CD4-positive, alpha-beta T cell treated with Interleukin-6 at 100 ng/mL for 8 hours (primary cell): Measurements from ENCODE around the gene CCNYL1.
"Not testable (repeated sequence)": the region's sequence is repeated elsewhere in the genome, so short reads cannot be mapped to it uniquely, and the experiment has no call there.

ENCODE experiments used
- DNase-seq: peaks from one replicate; pipeline ENCODE4 v3.0.0-alpha.2; 2020; ENCODE audit warnings: mixed read lengths, low spot score

CCNYL1 gene

DNA sequence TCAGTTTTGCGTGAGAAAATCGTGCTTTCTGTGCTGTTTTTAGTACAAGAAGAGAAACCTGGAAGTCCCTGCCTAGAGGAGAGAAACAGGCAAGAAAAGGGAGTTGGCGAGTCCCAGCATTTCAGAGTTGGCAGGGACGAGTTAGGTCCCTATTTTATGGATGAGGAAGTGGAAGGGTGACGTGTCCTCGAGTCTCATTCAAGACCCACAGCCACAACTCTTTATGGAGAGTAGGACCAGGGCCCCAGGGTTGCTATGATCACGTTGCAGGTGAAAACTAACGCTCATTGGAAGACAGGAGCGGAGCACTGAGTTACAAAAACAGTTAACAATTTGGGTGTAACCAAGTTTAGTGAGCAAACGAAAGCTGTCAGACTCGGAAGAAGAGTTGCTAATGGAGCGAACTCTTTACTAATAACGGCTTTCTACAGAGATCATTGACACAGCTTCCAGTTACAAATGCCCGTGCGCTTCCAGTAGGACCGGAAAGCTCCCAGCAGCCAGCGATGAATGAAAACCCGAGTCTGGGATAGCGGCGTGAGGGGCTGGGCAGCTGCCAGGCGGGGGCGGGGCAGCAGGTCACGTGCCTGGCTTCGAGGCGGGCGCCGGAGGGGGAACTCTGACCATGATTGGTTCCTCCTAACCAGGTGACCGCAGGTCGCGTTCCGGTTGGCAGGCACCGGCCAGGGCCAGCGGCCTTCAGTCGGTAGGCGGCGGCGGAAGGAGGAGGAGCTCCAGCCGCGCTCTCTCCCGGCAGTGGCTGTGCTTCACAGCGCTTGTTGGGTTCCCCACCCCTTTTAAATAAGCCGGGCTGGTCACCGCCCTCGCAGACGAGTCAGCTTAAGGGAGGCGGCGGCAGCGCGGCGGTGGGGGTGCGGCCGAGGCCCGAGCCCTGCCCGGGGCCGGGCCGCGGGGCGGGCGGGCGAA, at the start of gene CCNYL1:
CCNYL1 (plus strand) TSS at position 827 of the 927 bp plus-strand sequence. CDS start 257 bp downstream, outside the sequence.
- peak; percentile 98 for DNase-seq

DNA sequence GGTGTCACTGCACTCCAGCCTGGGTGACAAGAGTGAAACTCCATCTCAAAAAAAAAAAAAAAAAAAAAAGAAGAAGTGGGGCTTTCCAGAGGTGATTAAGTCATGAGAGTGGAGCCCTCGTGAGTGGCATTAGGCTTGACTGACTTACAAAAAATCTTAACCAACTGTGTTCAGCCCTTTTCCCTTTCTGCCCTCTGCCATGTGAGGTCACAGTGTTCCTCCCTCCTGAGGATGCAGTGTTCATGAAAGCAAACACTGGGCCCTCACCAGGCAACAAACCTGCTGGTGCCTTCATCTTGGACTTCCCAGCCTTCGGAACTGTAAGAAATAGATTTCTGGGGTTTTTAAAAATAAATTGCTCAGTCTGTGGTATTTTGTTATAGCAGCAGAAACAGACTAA, 49.2 kb upstream of the CCNYL1 start:
- no peak for DNase-seq

DNA sequence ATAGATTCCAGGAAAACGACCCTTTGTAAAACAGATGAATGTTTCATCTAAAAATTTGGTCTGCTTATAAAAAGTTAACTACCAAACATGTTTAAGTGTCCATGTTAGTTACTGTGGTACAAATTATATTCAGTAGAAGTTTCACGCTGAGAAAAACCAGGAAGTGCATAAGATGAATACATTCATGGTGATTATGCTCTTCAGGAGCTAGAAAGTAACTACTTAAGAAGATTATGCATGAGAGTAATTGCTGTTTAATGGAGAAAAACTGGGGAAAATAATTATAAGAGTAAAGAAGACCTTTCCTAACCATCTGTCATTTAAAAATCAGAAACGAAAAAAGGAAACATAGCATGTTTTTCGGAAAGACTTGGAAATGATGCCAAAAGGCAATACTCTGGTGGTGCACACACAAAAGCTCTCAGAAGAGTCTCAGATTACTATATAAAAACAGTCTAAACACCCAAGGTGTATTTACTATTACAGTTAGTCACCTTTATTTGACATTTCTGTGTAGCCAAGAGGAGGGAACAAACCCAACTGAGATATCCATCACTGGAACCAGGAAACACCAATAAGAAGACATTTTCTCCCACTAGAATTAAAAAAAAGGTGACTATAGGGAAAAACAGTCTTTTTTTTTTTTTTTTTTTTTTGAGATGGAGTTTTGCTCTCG, 47.4 kb upstream of the CCNYL1 start:
- no peak for DNase-seq

DNA sequence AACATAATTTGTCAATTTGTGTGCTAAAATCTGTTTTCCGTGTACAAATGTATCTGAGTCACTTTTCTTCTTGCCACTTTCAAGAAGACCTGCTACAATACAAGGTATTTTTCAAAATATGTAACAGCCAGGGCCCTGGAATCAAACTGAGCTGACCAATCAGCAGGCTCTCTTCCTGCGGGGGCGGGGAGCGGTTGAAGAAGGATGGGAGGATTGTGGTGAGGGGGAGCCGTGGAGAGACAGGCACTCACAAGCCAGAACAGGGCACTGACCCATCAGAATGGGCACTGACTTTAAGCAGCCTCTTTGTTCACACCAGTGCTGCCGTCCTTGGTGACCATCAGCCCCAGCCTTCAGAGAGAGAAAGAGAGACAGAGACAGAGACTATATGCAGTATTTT, 40.6 kb upstream of the CCNYL1 start:
- no peak for DNase-seq

DNA sequence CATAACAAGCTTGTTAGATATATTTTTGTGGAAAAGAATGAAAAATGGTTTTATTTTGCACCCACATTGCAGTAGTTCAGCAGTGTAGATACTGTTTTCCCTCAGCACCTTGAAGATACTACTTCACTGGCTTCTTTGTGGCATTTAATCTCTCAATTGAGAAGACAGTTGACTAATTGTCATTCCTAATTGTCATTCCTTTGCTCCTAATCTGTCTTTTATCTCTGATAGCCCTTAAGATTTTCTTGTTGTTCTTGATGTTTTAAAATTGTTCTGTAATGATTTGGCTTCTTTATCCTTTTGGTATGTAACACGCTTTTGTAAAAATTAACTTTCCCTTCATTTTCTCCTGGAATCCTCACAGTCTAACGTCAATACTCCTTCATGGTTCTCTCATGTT, 38.0 kb upstream of the CCNYL1 start:
- no peak for DNase-seq

DNA sequence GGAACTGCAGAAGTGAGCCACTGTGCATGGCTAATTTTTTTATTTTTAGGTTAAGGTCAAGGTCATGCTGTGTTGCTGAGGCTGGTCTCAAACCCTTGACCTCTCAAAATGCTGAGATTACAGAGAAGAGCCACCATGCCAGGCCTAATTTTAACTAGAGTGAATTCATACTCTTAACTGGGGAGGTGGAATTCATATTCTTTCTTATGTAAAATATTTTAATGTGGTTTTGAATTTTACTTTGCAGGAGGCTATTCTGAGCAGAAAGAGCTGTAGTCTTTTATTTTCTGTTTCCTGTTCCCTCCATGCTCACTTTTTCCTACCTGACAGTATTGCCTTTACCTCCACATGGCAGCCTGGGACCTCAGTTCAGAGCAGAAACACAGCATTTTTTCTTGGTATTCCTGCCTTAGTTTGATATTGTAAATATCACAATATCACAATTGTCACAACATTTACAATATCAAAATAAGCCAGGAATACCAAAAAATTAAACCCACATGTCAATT, 37.1 kb upstream of the CCNYL1 start:
- DNase-seq, result no peak

DNA sequence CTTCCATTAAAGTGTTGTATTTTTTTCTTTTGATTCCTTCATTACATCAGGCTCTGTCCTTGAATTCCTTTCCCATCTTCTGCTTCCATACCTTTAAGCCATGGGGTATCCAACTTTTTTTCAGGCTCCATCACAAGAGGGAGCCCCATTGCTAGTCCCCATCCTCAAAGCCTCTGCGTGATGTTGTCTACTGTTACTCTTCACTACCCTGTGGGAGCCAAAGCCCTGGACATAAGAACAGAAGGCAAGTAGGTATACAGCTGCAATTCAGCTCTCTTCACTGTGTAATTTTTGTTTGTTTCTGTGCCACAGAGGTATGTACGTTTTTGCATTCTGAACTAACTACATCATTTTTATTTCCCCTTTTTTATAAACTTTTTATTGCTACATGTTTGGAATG, 36.6 kb upstream of the CCNYL1 start:
- DNase-seq, result no peak

DNA sequence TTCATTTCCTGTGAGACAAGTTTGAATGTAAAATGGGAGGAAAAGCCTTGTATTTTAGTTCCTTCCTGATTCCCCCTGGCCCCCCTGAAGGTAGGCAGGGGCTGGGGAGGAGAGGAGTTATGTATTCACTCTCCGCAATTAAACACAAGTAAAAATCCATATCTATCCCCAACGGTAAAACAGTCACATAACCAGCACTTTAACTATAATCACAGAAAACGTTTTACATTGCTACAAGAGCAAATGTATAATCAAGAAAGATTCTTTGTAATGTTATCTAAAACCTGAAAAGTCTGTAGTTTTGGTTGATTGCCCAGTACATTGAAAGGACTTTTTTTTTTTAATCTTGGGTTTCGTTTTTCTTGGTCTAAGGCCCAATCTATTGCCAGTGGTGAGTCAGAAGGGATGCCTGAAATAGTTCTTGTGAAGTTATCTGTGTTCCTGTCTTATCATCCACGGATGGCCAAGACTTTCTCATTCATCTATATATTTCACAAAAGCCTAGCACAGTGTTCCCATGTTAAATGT, 34.5 kb upstream of the CCNYL1 start:
- no peak for DNase-seq

DNA sequence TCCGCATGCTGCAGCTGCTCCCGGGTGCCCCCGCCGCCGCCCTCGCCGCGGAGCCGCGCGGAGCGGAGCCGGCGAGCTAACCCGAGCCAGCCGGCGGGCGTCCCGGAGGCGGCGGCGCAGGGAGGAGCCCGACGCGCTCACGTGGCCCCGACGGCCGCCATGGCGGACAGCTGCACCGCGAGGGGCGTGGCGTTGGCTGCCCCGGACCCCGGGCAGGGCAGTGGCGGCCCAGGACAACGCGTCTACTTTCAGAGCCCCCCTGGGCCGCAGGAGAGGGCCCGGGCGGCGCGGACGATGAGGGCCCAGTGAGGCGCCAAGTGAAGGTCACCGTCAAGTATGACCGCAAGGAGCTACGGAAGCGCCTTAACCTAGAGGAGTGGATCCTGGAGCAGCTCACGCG, 30.0 kb upstream of the CCNYL1 start:
- no peak for DNase-seq

DNA sequence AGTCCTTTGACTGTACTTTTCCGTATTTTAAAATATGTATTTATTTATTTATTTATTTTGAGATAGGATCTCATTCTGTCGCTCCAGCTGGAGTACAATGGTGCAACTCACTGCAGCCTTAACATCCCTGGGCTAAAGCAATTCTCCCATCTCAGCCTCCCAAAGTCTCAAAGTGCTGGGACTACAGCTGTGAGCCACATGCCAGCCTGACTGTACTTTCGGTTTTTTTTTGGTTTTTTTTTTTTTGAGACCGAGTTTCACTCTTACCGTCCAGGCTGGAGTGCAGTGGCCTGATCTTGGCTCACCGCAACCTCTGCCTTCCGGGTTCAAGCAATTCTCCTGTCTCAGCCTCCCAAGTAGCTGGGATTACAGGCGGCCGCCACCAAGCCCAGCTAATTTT, 28.9 kb upstream of the CCNYL1 start:
- no peak for DNase-seq

DNA sequence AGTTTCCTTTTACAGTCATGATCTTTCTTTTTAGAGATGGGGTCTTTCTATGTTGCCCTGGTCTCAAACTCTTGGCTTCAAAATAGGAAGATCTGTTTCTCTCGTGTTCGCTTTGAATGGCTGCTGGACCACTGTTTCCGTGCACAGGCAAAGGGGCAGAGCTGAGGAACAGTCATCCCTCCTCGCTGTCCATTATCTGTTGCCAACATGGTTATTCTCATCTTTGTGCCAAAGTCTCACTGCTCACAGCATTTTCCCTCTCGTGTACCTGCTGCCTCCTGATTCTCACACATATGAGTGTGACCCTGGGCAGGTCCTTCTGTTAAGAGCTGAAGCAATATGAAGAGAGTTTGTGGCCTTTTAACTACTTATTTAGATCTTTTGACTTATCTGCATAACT, 28.0 kb upstream of the CCNYL1 start:
- DNase-seq, result no peak

DNA sequence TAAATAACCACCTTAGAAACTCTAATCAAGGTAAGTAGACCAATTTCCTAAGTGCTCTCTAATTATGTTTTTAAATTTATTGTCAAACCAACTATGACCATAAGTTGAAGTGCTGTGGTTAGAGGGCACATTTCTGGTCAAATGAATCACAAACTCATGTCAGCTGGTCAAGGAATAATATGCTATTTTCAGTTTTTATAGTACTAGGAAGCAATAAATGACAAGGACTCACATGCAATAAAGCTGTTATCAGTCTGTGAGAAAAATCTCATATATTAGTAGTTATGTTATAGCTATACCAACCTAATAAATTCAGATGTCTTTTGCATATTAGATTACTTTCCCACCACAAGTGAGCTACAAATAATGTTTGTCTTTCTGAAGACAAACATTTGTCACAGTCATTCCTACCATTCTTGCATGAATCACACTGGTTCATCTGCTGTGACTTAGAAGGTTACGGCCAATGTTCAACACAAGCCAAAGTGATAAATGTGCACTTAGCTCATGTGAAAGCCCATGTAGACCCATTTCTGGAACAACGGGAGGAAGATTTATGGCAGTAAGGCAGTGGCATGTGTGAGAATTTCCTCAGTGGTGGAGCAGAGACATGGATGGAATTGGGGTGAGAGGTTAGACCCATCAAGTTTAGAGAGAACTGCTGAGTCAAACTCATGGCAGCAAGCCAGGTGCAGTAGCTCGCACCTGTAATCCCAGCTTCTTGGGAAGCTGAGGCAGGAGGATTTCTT, 27.4 kb upstream of the CCNYL1 start:
- no peak for DNase-seq

DNA sequence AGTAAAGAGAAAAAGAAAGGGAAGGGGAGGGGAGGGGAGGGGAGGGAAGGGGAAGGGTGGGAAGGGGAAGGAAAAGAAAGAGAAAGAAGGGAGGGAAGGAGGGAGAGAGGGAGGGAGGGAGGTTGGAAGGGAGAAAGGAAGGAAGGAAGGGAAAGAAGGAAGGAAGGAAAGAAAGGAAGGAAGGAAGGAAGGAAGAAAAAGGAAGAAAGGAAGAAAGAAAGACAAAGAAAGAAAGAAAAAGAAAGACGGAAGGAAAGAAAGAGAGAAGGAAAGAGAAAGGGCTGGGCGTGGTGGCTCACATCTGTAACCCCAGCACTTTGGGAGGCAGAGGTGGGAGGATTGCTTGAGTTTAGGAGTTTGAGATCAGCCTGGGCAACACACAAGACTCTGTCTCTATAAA, 24.6 kb upstream of the CCNYL1 start:
- no peak for DNase-seq

DNA sequence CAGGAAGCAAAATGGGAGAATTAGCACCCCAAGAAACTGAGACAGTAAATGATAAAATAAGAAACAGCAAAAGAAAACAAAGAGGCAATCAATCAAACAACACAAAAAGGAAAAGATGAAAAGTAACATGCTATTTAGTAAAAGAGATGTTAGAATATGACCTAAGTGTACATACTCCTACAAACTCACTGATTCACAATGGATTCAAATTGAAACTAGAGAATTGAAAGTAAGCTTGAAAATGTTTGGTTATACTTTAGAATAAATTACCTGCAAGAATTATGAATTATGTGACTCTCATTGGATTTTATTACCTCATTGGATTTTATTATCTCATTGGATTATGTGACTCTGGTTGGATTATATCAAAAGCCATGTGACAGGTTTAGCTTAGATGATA, 22.8 kb upstream of the CCNYL1 start:
- DNase-seq, result no peak

DNA sequence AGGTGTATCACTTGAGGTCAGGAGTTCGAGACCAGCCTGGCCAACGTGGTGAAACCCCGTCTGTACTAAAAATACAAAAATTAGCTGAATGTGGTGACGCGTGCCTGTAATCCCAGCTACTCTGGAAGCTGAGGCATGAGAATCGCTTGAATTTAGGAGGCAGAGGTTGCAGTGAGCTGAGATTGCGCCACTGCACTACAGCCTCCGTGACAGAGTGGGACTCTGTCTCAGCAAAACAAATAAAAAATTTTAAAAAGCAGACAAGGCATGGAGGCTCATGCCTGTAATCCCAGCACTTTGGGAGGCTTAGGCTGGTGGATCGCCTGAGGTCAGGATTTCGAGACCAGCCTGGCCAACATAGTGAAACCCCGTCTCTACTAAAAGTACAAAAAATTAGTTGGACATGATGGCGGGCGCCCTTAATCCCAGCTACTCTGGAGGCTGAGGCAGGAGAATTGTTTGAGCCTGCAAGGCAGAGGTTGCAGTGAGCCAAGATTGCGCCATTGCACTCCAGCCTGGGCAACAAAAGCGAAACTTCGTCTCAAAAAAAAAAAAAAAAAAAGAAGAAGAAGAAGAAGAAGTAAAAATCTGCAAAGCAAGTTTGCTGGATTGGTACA, 20.5 kb upstream of the CCNYL1 start:
- DNase-seq, result not testable (repeated sequence)

DNA sequence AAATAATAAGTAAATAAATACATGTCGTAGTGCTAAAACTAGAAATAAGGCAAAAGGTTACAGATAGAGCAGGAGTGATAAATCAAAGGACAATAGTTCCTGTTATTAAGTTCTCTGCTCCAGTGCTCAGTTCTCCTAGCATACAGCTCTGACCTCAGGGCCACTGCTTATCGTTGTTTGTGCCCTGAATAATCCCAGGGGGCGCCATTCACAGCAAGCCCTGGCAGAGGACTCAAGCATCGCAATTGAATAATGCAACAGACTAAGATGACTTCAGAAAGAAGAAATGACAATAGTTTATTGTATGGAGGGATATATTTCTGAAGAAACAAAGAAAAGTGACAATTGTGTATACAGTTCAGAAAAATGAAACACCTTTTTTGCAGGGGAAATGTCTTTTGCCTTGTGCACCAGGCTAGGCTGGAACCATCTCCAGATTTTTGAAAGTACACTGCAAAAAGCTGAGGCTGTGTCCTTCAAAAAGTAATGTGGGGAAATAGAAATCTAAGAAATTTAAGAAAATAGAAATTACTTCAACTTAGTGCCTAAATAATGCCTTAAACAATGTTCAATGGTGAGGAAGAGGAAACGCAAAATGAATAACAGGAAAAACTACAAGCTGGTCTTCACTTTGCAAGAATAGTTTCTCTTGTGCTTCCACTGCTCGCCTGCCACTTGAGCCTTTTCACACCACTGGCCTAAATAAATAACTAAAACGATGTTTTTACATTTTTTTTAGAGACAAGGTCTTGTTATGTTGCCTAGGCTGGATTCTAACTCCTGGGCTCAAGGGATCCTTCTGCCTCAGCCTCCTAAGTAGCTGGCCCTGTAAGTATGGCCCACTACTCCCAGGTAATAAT, 19.0 kb upstream of the CCNYL1 start:
- DNase-seq, result peak; percentile 51

DNA sequence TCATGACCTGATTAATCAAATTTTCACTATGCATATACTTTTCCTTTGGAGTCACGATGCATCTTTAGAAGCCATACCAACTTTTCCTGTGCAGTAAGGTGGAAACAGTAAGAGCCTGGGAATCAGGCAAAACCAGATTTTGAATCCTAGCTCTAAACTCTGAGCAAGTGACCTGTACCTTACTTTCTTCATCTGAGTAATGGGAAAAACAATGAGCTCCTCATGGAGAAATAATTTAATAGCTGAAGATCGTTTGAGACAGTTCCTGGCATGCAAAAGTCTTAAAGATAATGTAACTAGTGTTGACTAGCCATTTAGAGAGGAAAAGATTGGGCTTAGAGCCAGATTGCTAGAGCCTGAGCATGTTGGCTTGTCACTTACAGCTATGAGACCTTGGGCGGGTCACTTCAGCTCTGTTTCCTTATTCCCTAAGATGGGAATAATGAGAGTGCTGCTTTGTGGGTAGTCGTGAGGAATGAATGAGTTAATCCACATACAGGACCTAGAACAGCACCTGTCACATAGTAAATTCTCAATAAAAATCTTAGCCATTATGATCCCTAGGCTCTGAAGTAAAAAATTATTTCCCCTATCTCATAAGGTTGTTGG, 17.7 kb upstream of the CCNYL1 start:
- no peak for DNase-seq

DNA sequence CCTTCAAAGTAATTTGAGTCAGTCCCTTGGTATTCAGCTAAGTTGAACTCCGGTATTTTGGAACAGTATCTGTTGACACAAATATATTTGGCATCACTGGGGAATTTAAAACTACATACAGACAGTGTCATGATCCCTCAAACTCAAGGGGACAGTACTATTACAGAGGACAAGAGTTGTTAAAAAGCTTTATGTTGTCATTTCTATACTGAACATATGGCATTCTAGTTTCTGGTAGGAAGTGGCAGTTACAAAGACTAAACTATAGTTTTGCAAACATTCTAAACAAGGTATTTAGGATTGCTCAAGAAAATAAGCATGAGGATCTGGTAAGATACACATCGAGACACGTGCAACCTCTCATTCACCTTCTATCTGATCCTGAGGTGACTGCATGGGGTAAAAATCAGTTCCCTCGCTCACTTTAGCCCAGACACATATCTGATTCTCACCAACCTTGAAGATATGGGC, 16.6 kb upstream of the CCNYL1 start:
- DNase-seq, result no peak

DNA sequence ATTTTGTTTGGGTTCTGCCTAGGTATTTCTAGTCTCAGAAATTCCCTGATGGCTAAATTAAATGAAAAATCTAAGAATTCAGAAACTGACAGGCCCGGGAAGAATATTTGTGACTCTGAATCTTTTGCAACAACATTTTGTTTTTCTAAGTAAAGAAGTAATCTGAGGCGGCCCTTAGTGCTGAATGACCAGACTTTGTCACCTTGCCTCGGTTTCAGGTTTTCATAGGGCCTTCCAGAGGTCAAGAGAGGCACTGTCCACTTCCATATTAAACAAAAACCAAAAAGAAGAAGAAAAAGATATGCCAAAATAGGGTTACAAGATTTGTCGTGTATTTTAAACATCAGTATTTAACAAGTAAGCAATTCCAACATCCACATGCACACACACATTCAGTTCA, 16.1 kb upstream of the CCNYL1 start:
- DNase-seq, result no peak

DNA sequence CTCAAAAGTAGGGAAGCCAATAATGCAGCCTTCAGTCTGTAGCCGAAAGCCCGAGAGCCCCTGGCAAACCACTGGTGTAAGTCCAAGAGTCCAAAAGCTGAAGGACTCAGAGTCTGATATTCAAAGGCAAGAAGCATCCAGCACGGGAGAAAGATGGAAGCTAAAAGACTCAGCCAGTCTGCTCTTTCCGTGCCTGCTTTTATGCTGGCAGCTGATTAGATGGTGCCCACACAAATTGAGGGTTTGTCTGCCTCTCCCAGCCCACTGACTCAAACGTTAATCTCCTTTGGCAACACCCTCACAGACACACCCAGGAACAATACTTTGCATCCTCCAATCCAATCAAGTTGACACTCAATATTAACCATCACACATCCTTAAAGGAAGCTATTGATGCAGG, 14.5 kb upstream of the CCNYL1 start:
- not testable (repeated sequence) for DNase-seq
